HAP-1 (cell line): ENCODE measurements around the gene PSME3IP1.

ENCODE experiments used
- DNase-seq, 2 experiments: peaks; one replicate each; pipeline ENCODE4 v3.0.0-alpha.2; 2016 to 2020; ENCODE audit warnings: low spot score in 2 of 2
- H3K27me3 ChIP-seq: fragments of 250-450 bp; sonication (Bioruptor Pico); 2 replicates; pipeline ENCODE4 v1.5.1; 2020; ENCODE audit warnings: low read depth, mild to moderate bottlenecking, moderate library complexity
- H3K36me3 ChIP-seq: fragments of 250-450 bp; sonication (Bioruptor Pico); replicated peaks from 2 replicates; pipeline ENCODE4 v1.5.1; 2020; ENCODE audit warnings: mild to moderate bottlenecking
- H3K4me1 ChIP-seq: fragments of 250-450 bp; sonication (Bioruptor Pico); 2 replicates; pipeline ENCODE4 v1.5.1; 2020; ENCODE audit warnings: mild to moderate bottlenecking
- H3K4me3 ChIP-seq: fragments of 250-450 bp; sonication (Bioruptor Pico); 2 replicates; pipeline ENCODE4 v1.5.1; 2020; ENCODE audit warnings: mild to moderate bottlenecking, moderate library complexity
- H3K9me3 ChIP-seq: fragments of 250-450 bp; sonication (Bioruptor Pico); 2 replicates; pipeline ENCODE4 v1.5.1; 2020; ENCODE audit warnings: mild to moderate bottlenecking, moderate library complexity
- in situ Hi-C: fragments of 300-500 bp; cut with MboI; formaldehyde crosslinking; loops from 3 replicates; pipeline ENCODE4 v1.14.3; 2020; ENCODE audit warnings: low sequenced_read_pairs, inconsistent platforms, mixed read lengths

Gene PSME3IP1

GRCh38 chr16:57125969-57126368 lies 59.9 kb downstream of the PSME3IP1 start:
- in situ Hi-C loops, result no loop called here
- no peaks in the 10 kb centered on the region for H3K27me3 ChIP-seq
- H3K36me3 ChIP-seq, result no peaks in the 10 kb centered on the region; the same call in 1 of the 2 replicates
- no peak overlapping the region for H3K4me3 ChIP-seq
- H3K4me1 ChIP-seq, result no peaks in the 10 kb centered on the region
- no peaks in the 10 kb centered on the region for H3K9me3 ChIP-seq
- no peak for DNase-seq

GRCh38 chr16:57125376-57125775 lies 60.5 kb downstream of the PSME3IP1 start:
- no peak overlapping the region for H3K4me3 ChIP-seq
- H3K4me1 ChIP-seq, result no peaks in the 10 kb centered on the region
- no peak for DNase-seq
- no peaks in the 10 kb centered on the region for H3K27me3 ChIP-seq
- H3K36me3 ChIP-seq, result no peaks in the 10 kb centered on the region; the same call in 1 of the 2 replicates
- in situ Hi-C loops, result no loop called here
- no peaks in the 10 kb centered on the region for H3K9me3 ChIP-seq

GRCh38 chr16:57123974-57124674 lies 61.7 kb downstream of the PSME3IP1 start:
- H3K36me3 ChIP-seq, result no peaks in the 10 kb centered on the region; the same call in none of the 2 replicates
- H3K9me3 ChIP-seq, result no peaks in the 10 kb centered on the region
- in situ Hi-C loops, result no loop called here
- no peak for DNase-seq
- no peak overlapping the region for H3K4me3 ChIP-seq
- H3K4me1 ChIP-seq, result no peaks in the 10 kb centered on the region
- no peaks in the 10 kb centered on the region for H3K27me3 ChIP-seq

GRCh38 chr16:57123216-57123973 lies 62.4 kb downstream of the PSME3IP1 start:
- Histone ChIP-seq H3K4me3 (no peak overlapping the region), H3K4me1 (no peaks in the 10 kb centered on the region), H3K9me3 (no peaks in the 10 kb centered on the region), H3K27me3 (no peaks in the 10 kb centered on the region), H3K36me3 (no peaks in the 10 kb centered on the region; the same call in none of the 2 replicates)
- no peak for DNase-seq
- in situ Hi-C loops, result no loop called here

- DNase-seq, result no peak
- no peaks in the 10 kb centered on the region; the same call in 1 of the 2 replicates for H3K36me3 ChIP-seq
- in situ Hi-C loops, result no loop called here
- no peaks in the 10 kb centered on the region for H3K9me3 ChIP-seq
- no peak overlapping the region for H3K4me3 ChIP-seq
- no peaks in the 10 kb centered on the region for H3K4me1 ChIP-seq
- no peaks in the 10 kb centered on the region for H3K27me3 ChIP-seq
These were observed 67.3 kb downstream of the PSME3IP1 start for GRCh38 chr16:57118461-57119084.

- H3K36me3 ChIP-seq, result no peaks in the 10 kb centered on the region; the same call in 1 of the 2 replicates
- H3K27me3 ChIP-seq, result no peaks in the 10 kb centered on the region
- H3K4me3 ChIP-seq, result no peak overlapping the region
- in situ Hi-C loops, result no loop called here
- peak in 1 of 2 experiments; percentile 37 for DNase-seq
- H3K4me1 ChIP-seq, result no peaks in the 10 kb centered on the region
- H3K9me3 ChIP-seq, result no peaks in the 10 kb centered on the region
These were observed 70.2 kb downstream of the PSME3IP1 start for GRCh38 chr16:57115514-57116182.

- H3K27me3 ChIP-seq, result no peaks in the 10 kb centered on the region
- in situ Hi-C loops, result no loop called here
- no peak overlapping the region for H3K4me3 ChIP-seq
- no peaks in the 10 kb centered on the region for H3K4me1 ChIP-seq
- DNase-seq, result no peak
- no peaks in the 10 kb centered on the region for H3K9me3 ChIP-seq
- H3K36me3 ChIP-seq, result no peaks in the 10 kb centered on the region; the same call in 1 of the 2 replicates
These were observed 70.7 kb downstream of the PSME3IP1 start for GRCh38 chr16:57115168-57115513.

- H3K36me3 ChIP-seq, result no peaks in the 10 kb centered on the region
- in situ Hi-C loops, result no loop called here
- no peaks in the 10 kb centered on the region for H3K9me3 ChIP-seq
- no peak for DNase-seq
- no peaks in the 10 kb centered on the region for H3K27me3 ChIP-seq
- no peak overlapping the region for H3K4me3 ChIP-seq
- no peaks in the 10 kb centered on the region for H3K4me1 ChIP-seq
These were observed 72.2 kb downstream of the PSME3IP1 start for GRCh38 chr16:57113664-57114063.

GRCh38 chr16:57113042-57113453 lies 72.8 kb downstream of the PSME3IP1 start:
- Histone ChIP-seq H3K27me3 (no peaks in the 10 kb centered on the region), H3K9me3 (no peaks in the 10 kb centered on the region), H3K4me3 (no peak overlapping the region), H3K36me3 (no peaks in the 10 kb centered on the region), H3K4me1 (no peaks in the 10 kb centered on the region)
- in situ Hi-C loops, result no loop called here
- no peak for DNase-seq

GRCh38 chr16:57112403-57113041 lies 73.3 kb downstream of the PSME3IP1 start:
- no peaks in the 10 kb centered on the region for H3K27me3 ChIP-seq
- H3K36me3 ChIP-seq, result no peaks in the 10 kb centered on the region
- no peaks in the 10 kb centered on the region for H3K9me3 ChIP-seq
- in situ Hi-C loops, result no loop called here
- no peaks in the 10 kb centered on the region for H3K4me1 ChIP-seq
- DNase-seq, result no peak
- no peak overlapping the region for H3K4me3 ChIP-seq

- in situ Hi-C loops, result no loop called here
- DNase-seq, result no peak
- no peaks in the 10 kb centered on the region for H3K27me3 ChIP-seq
These were observed 74.4 kb downstream of the PSME3IP1 start for GRCh38 chr16:57111420-57111819.

GRCh38 chr16:57110937-57111336 lies 74.9 kb downstream of the PSME3IP1 start:
- in situ Hi-C loops, result no loop called here
- H3K9me3 ChIP-seq, result no peaks in the 10 kb centered on the region
- no peaks in the 10 kb centered on the region for H3K27me3 ChIP-seq
- H3K36me3 ChIP-seq, result no peaks in the 10 kb centered on the region
- no peaks in the 10 kb centered on the region for H3K4me1 ChIP-seq
- H3K4me3 ChIP-seq, result no peak overlapping the region
- DNase-seq, result no peak

More at GRCh38 chr16:57111420-57111819, 74.4 kb downstream of the PSME3IP1 start:
- H3K9me3 ChIP-seq, result no peaks in the 10 kb centered on the region
- H3K4me1 ChIP-seq, result no peaks in the 10 kb centered on the region
- H3K36me3 ChIP-seq, result no peaks in the 10 kb centered on the region
- H3K4me3 ChIP-seq, result no peak overlapping the region
